Activated CD8-positive, alpha-beta memory T cell treated with anti-CD3 and anti-CD28 coated beads, Interleukin-2, amount 10 ng/mL, durations not matched to agents 7 days and 5 days (primary cell): ENCODE results near the gene EFCAB5. TPM values are rescaled to one million over a fixed set of nuclear protein-coding genes. Genes with fewer than 3 reads are reported as not detected.
A peak's percentile ranks its signal among the peaks of the same experiment; 100 is the strongest.
"Not testable (repeated sequence)": the region's sequence is repeated elsewhere in the genome, so short reads cannot be mapped to it uniquely, and the experiment has no call there.

Experiments
- ATAC-seq: fragments of 150-1000 bp; cut with Tn5 transposase; one replicate; pipeline ENCODE4 v1.10.0; 2021; ENCODE audit warnings: moderate library complexity
- CTCF ChIA-PET: fragments of 350-600 bp; sonication (Branson Sonifier 250); formaldehyde crosslinking; loops from one replicate; lab custom pipeline; 2021; ENCODE audit warnings: antibody characterized with exemption; lab: Charles Lee
- DNase-seq: peaks from one replicate; pipeline ENCODE4 v3.0.0-alpha.2; 2020
- H3K27ac Mint-ChIP-seq: one replicate; pipeline ENCODE4 v1.8.0; 2021; ENCODE audit warnings: mild to moderate bottlenecking, mixed read lengths
- H3K27me3 Mint-ChIP-seq: one replicate; pipeline ENCODE4 v1.8.0; 2021; ENCODE audit warnings: mixed read lengths
- H3K36me3 Mint-ChIP-seq: one replicate; pipeline ENCODE4 v1.8.0; 2021; ENCODE audit warnings: mild to moderate bottlenecking, mixed read lengths
- H3K4me1 Mint-ChIP-seq: one replicate; pipeline ENCODE4 v1.8.0; 2021; ENCODE audit warnings: mixed read lengths
- H3K4me3 Mint-ChIP-seq: one replicate; pipeline ENCODE4 v1.8.0; 2021; ENCODE audit warnings: mild to moderate bottlenecking, moderate library complexity, mixed read lengths
- H3K9me3 Mint-ChIP-seq: one replicate; pipeline ENCODE4 v1.8.0; 2022; ENCODE audit warnings: low read depth, mixed read lengths
- total RNA-seq, 2 experiments: library from RNA; stranded (reverse); gene quantifications; one replicate each; pipeline ENCODE4 v1.2.3, GENCODE V29; 2021

Gene EFCAB5
- total RNA-seq, 2 experiments from 2014 or later, result 0.70 to 1.6 TPM

GRCh38 chr17:29924786-29925185 lies 16.6 kb upstream of the EFCAB5 start:
- Mint-ChIP-seq H3K36me3 (peaks cover 14% of the 10 kb centered on the region), H3K4me1 (peaks cover 22% of the 10 kb centered on the region), H3K9me3 (no peaks in the 10 kb centered on the region), H3K27ac (no peak overlapping the region), H3K4me3 (no peak overlapping the region), H3K27me3 (no peaks in the 10 kb centered on the region)
- no peak for DNase-seq
- CTCF ChIA-PET, result interaction anchor here (2.0 kb wide), 1 partner anchor 10 kb away, joined by 6 read pairs; no protein-coding TSS in a partner anchor
- ATAC-seq, result no peak

GRCh38 chr17:29927546-29927945 lies 13.9 kb upstream of the EFCAB5 start:
- Mint-ChIP-seq H3K4me1 (peaks cover 24% of the 10 kb centered on the region), H3K27me3 (no peaks in the 10 kb centered on the region), H3K4me3 (no peak overlapping the region), H3K36me3 (peaks cover 11% of the 10 kb centered on the region), H3K27ac (no peak overlapping the region), H3K9me3 (no peaks in the 10 kb centered on the region)
- DNase-seq, result no peak
- no peak for ATAC-seq
- CTCF ChIA-PET, result interaction anchor here (0.6 to 1.5 kb wide), 3 partner anchors 119 to 165 kb away, joined by 3 to 8 read pairs (median 3); no protein-coding TSS in a partner anchor

- Mint-ChIP-seq H3K4me3 (no peak overlapping the region), H3K36me3 (peaks cover 11% of the 10 kb centered on the region), H3K27me3 (no peaks in the 10 kb centered on the region), H3K27ac (no peak overlapping the region), H3K4me1 (peaks cover 24% of the 10 kb centered on the region), H3K9me3 (no peaks in the 10 kb centered on the region)
- DNase-seq, result peak; percentile 44
- CTCF ChIA-PET, result interaction anchor here (1.1 to 9.1 kb wide), 6 partner anchors 12 to 311 kb away, joined by 3 to 195 read pairs (median 8); no protein-coding TSS in a partner anchor
- ATAC-seq, result no peak
Measured at GRCh38 chr17:29929006-29929532, 12.4 kb upstream of the EFCAB5 start.

GRCh38 chr17:29929533-29930408 lies 11.7 kb upstream of the EFCAB5 start, which contains the start of gene SSH2:
TSS of gene SSH2 (minus strand) at chr17:29930228. CDS start at chr17:29930000, 228 bp downstream.
- CTCF ChIA-PET, result interaction anchor here (0.8 to 9.1 kb wide), 30 partner anchors 8 to 540 kb away, joined by 3 to 195 read pairs (median 6); partner anchors contain the start of genes EFCAB5 and TAOK1

GRCh38 chr17:29930409-29931010 lies 10.9 kb upstream of the EFCAB5 start:
- DNase-seq (no peak), ATAC-seq (peak; percentile 29)
- Mint-ChIP-seq H3K27ac (no peak overlapping the region), H3K4me1 (peaks cover 22% of the 10 kb centered on the region), H3K36me3 (peaks cover 10% of the 10 kb centered on the region), H3K4me3 (no peak overlapping the region), H3K9me3 (no peaks in the 10 kb centered on the region), H3K27me3 (no peaks in the 10 kb centered on the region)
- CTCF ChIA-PET, result interaction anchor here (0.6 to 9.1 kb wide), 55 partner anchors 8 to 569 kb away, joined by 3 to 195 read pairs (median 4); partner anchors contain the start of genes EFCAB5, TAOK1 and TP53I13

More at GRCh38 chr17:29929533-29930408, 11.7 kb upstream of the EFCAB5 start, which contains the start of gene SSH2:
- Mint-ChIP-seq H3K36me3 (peaks cover 11% of the 10 kb centered on the region), H3K27me3 (no peaks in the 10 kb centered on the region), H3K4me3 (no peak within 1 kb of the TSS), H3K27ac (no peak within 1 kb of the TSS), H3K9me3 (no peaks in the 10 kb centered on the region), H3K4me1 (peaks cover 23% of the 10 kb centered on the region)
- peak; percentile 84 for ATAC-seq
- DNase-seq, result peak; percentile 93

GRCh38 chr17:29931231-29931932 lies 10.1 kb upstream of the EFCAB5 start:
- Mint-ChIP-seq H3K4me1 (peaks cover 21% of the 10 kb centered on the region), H3K4me3 (no peak overlapping the region)

GRCh38 chr17:29933379-29933778 lies 8.1 kb upstream of the EFCAB5 start:
- H3K36me3 Mint-ChIP-seq, result peaks cover 7% of the 10 kb centered on the region
- no peaks in the 10 kb centered on the region for H3K9me3 Mint-ChIP-seq
- DNase-seq (no peak), ATAC-seq (no peak)
- H3K4me3 Mint-ChIP-seq, result no peak overlapping the region
- no peaks in the 10 kb centered on the region for H3K27me3 Mint-ChIP-seq
- no peak overlapping the region for H3K27ac Mint-ChIP-seq
- CTCF ChIA-PET, result interaction anchor here (1.3 to 9.1 kb wide), 4 partner anchors 9 to 563 kb away, joined by 3 to 195 read pairs (median 4); no protein-coding TSS in a partner anchor
- peaks cover 10% of the 10 kb centered on the region for H3K4me1 Mint-ChIP-seq

More at GRCh38 chr17:29931231-29931932, 10.1 kb upstream of the EFCAB5 start:
- no peak overlapping the region for H3K27ac Mint-ChIP-seq
- DNase-seq (peak; percentile 82), ATAC-seq (peak; percentile 69)
- CTCF ChIA-PET, result interaction anchor here (0.6 to 9.1 kb wide), 66 partner anchors 8 to 601 kb away, joined by 3 to 195 read pairs (median 4); partner anchors contain the start of genes CORO6, EFCAB5 and TP53I13
- no peaks in the 10 kb centered on the region for H3K9me3 Mint-ChIP-seq
- no peaks in the 10 kb centered on the region for H3K27me3 Mint-ChIP-seq
- peaks cover 10% of the 10 kb centered on the region for H3K36me3 Mint-ChIP-seq

GRCh38 chr17:29935909-29936308 lies 5.5 kb upstream of the EFCAB5 start:
- not testable (repeated sequence) for ATAC-seq, H3K9me3 Mint-ChIP-seq, H3K27me3 Mint-ChIP-seq, H3K27ac Mint-ChIP-seq, H3K4me3 Mint-ChIP-seq, H3K36me3 Mint-ChIP-seq, DNase-seq, H3K4me1 Mint-ChIP-seq
- CTCF ChIA-PET, result interaction anchor here (0.7 to 9.1 kb wide), 2 partner anchors 13 to 124 kb away, joined by 3 to 195 read pairs; no protein-coding TSS in a partner anchor

GRCh38 chr17:29936724-29937123 lies 4.7 kb upstream of the EFCAB5 start:
- no peaks in the 10 kb centered on the region for H3K27me3 Mint-ChIP-seq
- CTCF ChIA-PET, result interaction anchor here (0.8 to 9.1 kb wide), 2 partner anchors 124 to 157 kb away, joined by 4 to 195 read pairs; no protein-coding TSS in a partner anchor
- H3K9me3 Mint-ChIP-seq, result no peaks in the 10 kb centered on the region
- peaks cover 9% of the 10 kb centered on the region for H3K4me1 Mint-ChIP-seq
- no peaks in the 10 kb centered on the region for H3K36me3 Mint-ChIP-seq
- H3K27ac Mint-ChIP-seq, result no peak overlapping the region
- no peak for ATAC-seq
- no peak overlapping the region for H3K4me3 Mint-ChIP-seq
- DNase-seq, result no peak

- CTCF ChIA-PET, result interaction anchor here (1.1 to 1.3 kb wide), 2 partner anchors 14 to 138 kb away, joined by 3 to 5 read pairs; no protein-coding TSS in a partner anchor
- no peak for ATAC-seq
- Mint-ChIP-seq H3K27me3 (no peaks in the 10 kb centered on the region), H3K36me3 (peaks cover 8% of the 10 kb centered on the region), H3K4me1 (peaks cover 2% of the 10 kb centered on the region), H3K27ac (no peak overlapping the region), H3K9me3 (no peaks in the 10 kb centered on the region), H3K4me3 (no peak overlapping the region)
- DNase-seq, result no peak
Measured at GRCh38 chr17:29945281-29945680, 3.8 kb downstream of the EFCAB5 start.

GRCh38 chr17:29948448-29949215 lies 7.2 kb downstream of the EFCAB5 start:
- no peak overlapping the region for H3K27ac Mint-ChIP-seq
- H3K9me3 Mint-ChIP-seq, result peaks cover 2% of the 10 kb centered on the region
- DNase-seq (no peak), ATAC-seq (no peak)
- H3K4me3 Mint-ChIP-seq, result no peak overlapping the region
- CTCF ChIA-PET, result interaction anchor here (0.6 to 1.7 kb wide), 2 partner anchors 17 to 18 kb away, joined by 3 to 4 read pairs; no protein-coding TSS in a partner anchor
- H3K27me3 Mint-ChIP-seq, result no peaks in the 10 kb centered on the region
- H3K36me3 Mint-ChIP-seq, result peaks cover 11% of the 10 kb centered on the region
- peaks cover 2% of the 10 kb centered on the region for H3K4me1 Mint-ChIP-seq
